ENCODE results near the gene SLC43A2. TPM values are rescaled to one million over a fixed set of nuclear protein-coding genes. Genes with fewer than 3 reads are reported as not detected.

SLC43A2 gene
- total RNA-seq, 4 donors from 2014 or later = 7.1 to 20.0 (median 13.7) TPM

DNA sequence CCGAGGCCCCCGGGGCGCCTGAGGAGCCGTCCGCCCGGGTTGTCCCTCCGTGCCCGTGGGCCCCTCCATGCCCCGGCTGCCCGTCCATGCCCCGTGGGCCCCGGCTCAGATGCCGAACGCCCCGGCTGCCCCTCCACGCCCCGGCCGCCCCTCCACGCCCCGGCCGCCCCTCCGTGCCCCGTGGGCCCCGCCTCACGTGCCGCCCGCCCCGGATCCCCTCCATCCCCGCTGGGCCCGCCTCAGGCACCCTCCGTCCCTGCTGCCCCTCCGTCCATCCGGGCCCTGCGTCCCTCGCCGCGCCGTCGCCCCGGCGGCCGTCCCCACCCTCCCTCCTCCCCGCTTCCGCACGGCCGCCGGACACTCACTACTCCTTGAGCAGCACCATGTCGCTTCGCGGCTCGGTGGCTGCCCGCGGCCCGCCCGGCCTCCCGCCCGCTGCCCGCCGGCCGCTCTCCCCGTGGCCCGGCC is 66.4 kb downstream of the SLC43A2 start:
- intact Hi-C loops (cut with DNase I) = loop anchor here (10.0 kb wide), 1 partner anchor 153 kb away; the partner anchor contains the start of gene TLCD2
- no CpG with 5 or more reads among the region's 62 CpGs for WGBS
- H3K27me3 ChIP-seq = no peaks in the 10 kb centered on the region
- DNase-seq (ENCODE audit: extremely low spot score) = no peak
- H3K4me3 ChIP-seq = peak overlapping the region; percentile 91 to 99 (median 94)
- H3K4me1 ChIP-seq = peaks cover 28 to 56% (median 47%) of the 10 kb centered on the region in 4 donors
- H3K27ac ChIP-seq (replicated peaks in 1 of 4) = peak overlapping the region; percentile 92 to 98 (median 98)
- H3K36me3 ChIP-seq = peaks cover 0 to 16% (median 5%) of the 10 kb centered on the region in 4 donors
- no peaks in the 10 kb centered on the region for H3K9me3 ChIP-seq
- TF ChIP-seq POLR2AphosphoS5 (IDR thresholded peaks at IDR 0.05) (no peak), EP300 (IDR thresholded peaks at IDR 0.05) (no peak), POLR2A (IDR thresholded peaks at IDR 0.05; ENCODE audit: low read depth) (no peak), CTCF (IDR thresholded peaks at IDR 0.05) (no peak)

DNA sequence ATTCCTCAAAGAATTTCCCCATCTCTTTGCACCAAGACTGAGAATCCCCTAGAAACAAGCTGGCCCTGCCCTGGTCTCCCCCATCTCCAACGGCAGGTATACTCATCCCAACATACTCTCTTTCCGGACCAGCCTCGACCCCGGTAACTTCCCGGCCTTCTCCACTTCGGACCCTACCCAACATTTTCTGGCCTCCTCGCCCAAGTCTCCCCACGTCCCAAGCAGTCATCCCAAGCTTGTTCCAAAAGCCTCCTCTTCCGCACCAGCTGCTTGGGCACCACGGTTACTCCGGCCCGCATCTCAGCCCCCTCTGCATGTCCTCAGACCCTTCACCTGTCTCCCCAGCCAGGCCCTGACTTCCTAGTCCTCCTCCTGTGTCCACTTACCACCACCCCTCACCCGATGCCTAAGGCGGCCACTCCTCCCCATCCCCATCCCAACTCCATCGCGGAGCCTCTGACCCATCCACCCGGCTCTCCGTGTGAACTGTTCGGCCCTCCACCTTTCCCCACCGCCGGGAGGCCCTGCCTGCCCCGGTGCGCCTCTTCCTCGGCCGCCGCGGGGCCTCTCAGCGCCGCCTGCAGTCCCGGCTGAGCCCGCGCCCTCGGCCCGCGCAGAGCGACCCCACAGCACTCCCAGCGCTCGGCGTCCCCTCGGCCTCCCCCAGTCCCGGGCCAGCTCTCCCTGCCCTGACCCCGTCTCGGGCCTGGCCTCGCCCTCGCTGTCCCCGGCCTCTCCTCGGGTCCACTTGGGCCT is 67.0 kb downstream of the SLC43A2 start:
- DNase-seq (ENCODE audit: extremely low spot score) = no peak
- H3K9me3 ChIP-seq = no peaks in the 10 kb centered on the region
- peak; percentile 18 to 45 (median 30) for TF ChIP-seq CTCF (IDR thresholded peaks at IDR 0.05)
- TF ChIP-seq POLR2AphosphoS5 (IDR thresholded peaks at IDR 0.05) = no peak
- no peaks in the 10 kb centered on the region for H3K27me3 ChIP-seq
- peak overlapping the region; percentile 92 to 98 (median 98) for H3K27ac ChIP-seq (replicated peaks in 1 of 4)
- WGBS = 12% methylated on average over 37 of the region's 47 CpGs
- peak overlapping the region; percentile 91 to 99 (median 94) for H3K4me3 ChIP-seq
- peaks cover 28 to 62% (median 52%) of the 10 kb centered on the region in 4 donors for H3K4me1 ChIP-seq
- peaks cover 0 to 22% (median 10%) of the 10 kb centered on the region in 4 donors for H3K36me3 ChIP-seq
- intact Hi-C loops (cut with DNase I) = loop anchor here (10.0 kb wide), 1 partner anchor 153 kb away; the partner anchor contains the start of gene TLCD2

DNA sequence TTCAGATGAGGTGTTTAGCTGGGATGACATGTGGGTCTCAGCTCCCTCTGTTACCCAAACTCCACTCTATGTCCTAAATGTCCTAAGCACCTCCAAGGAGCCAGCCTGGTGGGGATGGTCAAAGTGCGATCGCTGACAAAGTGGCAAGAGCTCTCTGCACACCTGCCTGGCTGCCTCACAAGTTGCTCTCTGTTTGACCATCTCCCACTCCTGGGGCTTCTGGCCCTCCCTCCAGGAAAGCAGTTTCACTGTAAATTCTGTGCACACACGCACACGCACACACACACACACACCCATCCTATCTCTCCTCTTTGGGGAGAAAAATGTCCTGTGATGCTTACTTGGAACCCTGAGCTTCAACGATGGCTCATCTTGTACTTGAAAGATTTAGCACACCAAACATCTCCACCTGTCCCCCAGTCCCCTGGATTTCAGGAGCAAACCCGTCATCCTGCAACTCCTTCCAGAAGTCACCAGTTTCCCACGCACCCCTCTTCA is 67.7 kb downstream of the SLC43A2 start:
- no peak for DNase-seq (ENCODE audit: extremely low spot score)
- Histone ChIP-seq H3K4me1 (peaks cover 32 to 69% (median 56%) of the 10 kb centered on the region in 4 donors), H3K27me3 (no peaks in the 10 kb centered on the region), H3K36me3 (peaks cover 0 to 25% (median 17%) of the 10 kb centered on the region in 4 donors), H3K4me3 (peak overlapping the region; percentile 91 to 99 (median 94)), H3K27ac (replicated peaks in 1 of 4) (peak overlapping the region in 3 of 4 donors; percentile 92 to 98 (median 98)), H3K9me3 (no peaks in the 10 kb centered on the region)
- no peak for TF ChIP-seq EP300 (IDR thresholded peaks at IDR 0.05)
- intact Hi-C loops (cut with DNase I) = loop anchor here (10.0 kb wide), 1 partner anchor 154 kb away; the partner anchor contains the start of gene TLCD2
- 74% methylated on average over 7 of the region's 7 CpGs for WGBS

GRCh38 chr17:1560101-1560857 is 68.4 kb downstream of the SLC43A2 start:
- no peak for TF ChIP-seq POLR2A (IDR thresholded peaks at IDR 0.05; ENCODE audit: low read depth)
- TF ChIP-seq CTCF (IDR thresholded peaks at IDR 0.05) = no peak
- no peak for TF ChIP-seq POLR2AphosphoS5 (IDR thresholded peaks at IDR 0.05)
- no peak for TF ChIP-seq EP300 (IDR thresholded peaks at IDR 0.05)
- no peak for DNase-seq (ENCODE audit: extremely low spot score)
- intact Hi-C loops (cut with DNase I) = loop anchor here (10.0 kb wide), 1 partner anchor 155 kb away; the partner anchor contains the start of gene TLCD2
- Histone ChIP-seq H3K27me3 (no peaks in the 10 kb centered on the region), H3K27ac (replicated peaks in 1 of 4) (no peak overlapping the region), H3K9me3 (no peaks in the 10 kb centered on the region), H3K4me1 (peaks cover 38 to 75% (median 59%) of the 10 kb centered on the region in 4 donors), H3K36me3 (peaks cover 0 to 25% (median 21%) of the 10 kb centered on the region in 4 donors), H3K4me3 (peak overlapping the region in 1 of 4 donors; percentile 18)
- 78% methylated on average over 10 of the region's 22 CpGs for WGBS

Data from esophagus muscularis mucosa (tissue), 4 donors.